Measurements from ENCODE around the gene SFRP2.

Gene SFRP2

GRCh38 chr4:153733751-153734448 lies 55.0 kb downstream of the SFRP2 start:
- TF ChIP-seq, protein P1, sequence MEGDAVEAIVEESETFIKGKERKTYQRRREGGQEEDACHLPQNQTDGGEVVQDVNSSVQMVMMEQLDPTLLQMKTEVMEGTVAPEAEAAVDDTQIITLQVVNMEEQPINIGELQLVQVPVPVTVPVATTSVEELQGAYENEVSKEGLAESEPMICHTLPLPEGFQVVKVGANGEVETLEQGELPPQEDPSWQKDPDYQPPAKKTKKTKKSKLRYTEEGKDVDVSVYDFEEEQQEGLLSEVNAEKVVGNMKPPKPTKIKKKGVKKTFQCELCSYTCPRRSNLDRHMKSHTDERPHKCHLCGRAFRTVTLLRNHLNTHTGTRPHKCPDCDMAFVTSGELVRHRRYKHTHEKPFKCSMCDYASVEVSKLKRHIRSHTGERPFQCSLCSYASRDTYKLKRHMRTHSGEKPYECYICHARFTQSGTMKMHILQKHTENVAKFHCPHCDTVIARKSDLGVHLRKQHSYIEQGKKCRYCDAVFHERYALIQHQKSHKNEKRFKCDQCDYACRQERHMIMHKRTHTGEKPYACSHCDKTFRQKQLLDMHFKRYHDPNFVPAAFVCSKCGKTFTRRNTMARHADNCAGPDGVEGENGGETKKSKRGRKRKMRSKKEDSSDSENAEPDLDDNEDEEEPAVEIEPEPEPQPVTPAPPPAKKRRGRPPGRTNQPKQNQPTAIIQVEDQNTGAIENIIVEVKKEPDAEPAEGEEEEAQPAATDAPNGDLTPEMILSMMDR (IDR thresholded peaks at IDR 0.05; ENCODE audit: control insufficient read depth, extremely low read depth, insufficient read depth): no peak
- H3K4me3 ChIP-seq (ENCODE audit: low read depth, low read length): no peak overlapping the region
- DNase-seq (ENCODE audit: low read depth): peak; percentile 37

DNA sequence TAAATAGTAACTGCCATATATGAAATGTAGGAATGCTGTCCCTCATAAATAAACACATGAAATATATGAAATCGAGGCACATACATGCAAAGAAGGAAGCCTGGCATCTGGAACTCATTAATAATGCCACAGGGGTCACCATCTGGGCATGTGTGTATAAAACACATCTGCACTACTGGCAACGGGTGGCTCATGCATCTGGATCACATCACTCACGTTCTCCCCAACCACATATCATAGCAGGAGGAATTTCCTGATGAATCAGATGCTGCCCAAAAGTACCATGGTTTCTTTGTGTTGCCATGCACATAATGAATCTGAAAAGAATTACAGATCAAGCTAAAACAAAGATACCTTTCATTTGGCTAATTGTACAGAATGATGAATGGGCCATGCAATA lies 57.6 kb downstream of the SFRP2 start:
- H3K4me3 ChIP-seq (ENCODE audit: low read depth, low read length): no peak overlapping the region
- TF ChIP-seq, protein P1 (IDR thresholded peaks at IDR 0.05; ENCODE audit: control insufficient read depth, extremely low read depth, insufficient read depth): no peak
- DNase-seq (ENCODE audit: low read depth): no peak
